K562 (cell line): Measurements from ENCODE around the gene AIMP2. TPM values are rescaled to one million over a fixed set of nuclear protein-coding genes. Genes with fewer than 3 reads are reported as not detected.

Source experiments
- ATAC-seq: fragments of 200-7000 bp; cut with Tn5 transposase; 3 replicates; pipeline ENCODE4 v1.9.1; 2020; ENCODE audit warnings: moderate library complexity
- BruUV-seq: library from RNA; stranded (reverse); fragments of 400-500 nt; replicated peaks from 2 replicates; lab custom pipeline; 2021; lab: Mats Ljungman, UMichigan
- CTCF ChIA-PET: fragments of 300-600 bp; formaldehyde crosslinking; extraction: SDS; loops from one replicate; lab custom pipeline; 2021; ENCODE audit warnings: low intra/inter-chr PET ratio; lab: Yijun Ruan, JAX
- POLR2A ChIA-PET: fragments of 300-600, 350-650 bp; sonication (Branson Sonifier 250); formaldehyde crosslinking; extraction: SDS; loops from one replicate; lab custom pipeline; 2021; ENCODE audit warnings: antibody characterized with exemption, inconsistent platforms; lab: Yijun Ruan, JAX
- DNase-seq, 4 experiments: peaks; one replicate each; pipeline versions ENCODE4 v3.0.0 to v3.0.0-alpha.2; 2011 to 2018; ENCODE audit warnings: low spot score in 3 of 4, mixed read lengths in 3 of 4; ENCODE audit errors: extremely low read depth in 1 of 4
- FAIRE-seq: peaks from 2 replicates; lab custom pipeline; 2011; peaks lifted over from hg19 to GRCh38; lab: Jason Lieb, UNC
- H2AFZ ChIP-seq: 2 replicates; pipeline ENCODE4 v1.6.0; 2011; ENCODE audit warnings: low read depth, low read length, control low read depth, inconsistent platforms
- H3K27ac ChIP-seq: fragments of 200-600 bp; 3 replicates; pipeline ENCODE4 v1.8.0; 2011; ENCODE audit warnings: low read depth, mild to moderate bottlenecking, control low read depth, inconsistent platforms, low read length, moderate library complexity, mixed read lengths; ENCODE audit errors: extremely low read depth
- H3K27me3 ChIP-seq, 2 experiments: fragments of 300-600 bp in 1 of 2; 2 replicates in 1 of 2; 3 replicates in 1 of 2; pipeline versions ENCODE4 v1.6.0 to v1.8.0; 2011; ENCODE audit warnings: inconsistent platforms in 2 of 2, low read length in 2 of 2, mild to moderate bottlenecking in 1 of 2, mixed read lengths in 1 of 2, moderate library complexity in 1 of 2; ENCODE audit not compliant: control insufficient read depth in 2 of 2, insufficient read depth in 2 of 2
- H3K36me3 ChIP-seq: fragments of 300-600 bp; 3 replicates; pipeline ENCODE4 v1.8.0; 2011; ENCODE audit warnings: mild to moderate bottlenecking, low read length, inconsistent platforms; ENCODE audit not compliant: control insufficient read depth, insufficient read depth
- H3K4me1 ChIP-seq, 2 experiments: fragments of 200-600 bp in 1 of 2; replicated peaks in 1 of 2; 2 replicates in 1 of 2; 3 replicates in 1 of 2; pipeline versions ENCODE4 v1.5.1 to v1.8.0; 2011; ENCODE audit warnings: inconsistent platforms in 2 of 2, low read length in 2 of 2, mild to moderate bottlenecking in 1 of 2, mixed read lengths in 1 of 2, moderate library complexity in 1 of 2; ENCODE audit not compliant: control insufficient read depth in 2 of 2, insufficient read depth in 2 of 2
- H3K4me2 ChIP-seq: 2 replicates; pipeline ENCODE4 v1.6.1; 2011; ENCODE audit warnings: low read length, control low read depth, inconsistent platforms, mixed read lengths; ENCODE audit not compliant: insufficient read depth
- H3K4me3 ChIP-seq: fragments of 200-600 bp; sonication (generic), shearing (Covaris generic); 2 replicates; pipeline ENCODE4 v1.5.1; 2016; ENCODE audit warnings: control low read depth, inconsistent platforms
- H3K79me2 ChIP-seq: fragments of 200-600 bp; 3 replicates; pipeline ENCODE4 v1.8.0; 2011; ENCODE audit warnings: low read length, inconsistent platforms; ENCODE audit not compliant: control insufficient read depth, insufficient read depth
- H3K9ac ChIP-seq, 2 experiments: 2 replicates each; pipeline versions ENCODE4 v1.6.0 to v1.6.1; 2011; ENCODE audit warnings: low read depth in 2 of 2, low read length in 2 of 2, control low read depth in 1 of 2, inconsistent platforms in 1 of 2, mild to moderate bottlenecking in 1 of 2, mixed read lengths in 1 of 2; ENCODE audit not compliant: insufficient read depth in 1 of 2
- H3K9me1 ChIP-seq: one replicate; pipeline ENCODE4 v1.6.0; 2011; ENCODE audit warnings: inconsistent platforms, mild to moderate bottlenecking, low read length, moderate library complexity; ENCODE audit not compliant: control insufficient read depth, insufficient read depth
- H3K9me3 ChIP-seq: replicated peaks from 2 replicates; pipeline ENCODE4 v1.5.1; 2011; ENCODE audit warnings: low read depth, low read length, inconsistent platforms; ENCODE audit not compliant: control insufficient read depth, insufficient read depth
- H4K20me1 ChIP-seq: replicated peaks from 2 replicates; pipeline ENCODE4 v1.6.1; 2011; ENCODE audit warnings: low read length, inconsistent platforms, mixed read lengths; ENCODE audit not compliant: control insufficient read depth, insufficient read depth
- CBX5 ChIP-seq: IDR thresholded peaks from 2 replicates; pipeline ENCODE4 v1.6.1; 2014; ENCODE audit warnings: low read depth, borderline replicate concordance
- CEBPG ChIP-seq, 3 experiments: fragments of 200-800 bp in 1 of 3; sonication (Bioruptor generic) in 1 of 3; sonication (generic) in 1 of 3; formaldehyde crosslinking in 1 of 3; IDR thresholded peaks in 2 of 3; conservative IDR thresholded peaks in 1 of 3; 2 replicates each; pipeline versions ENCODE4 v1.6.1 to v1.8.0; 2016 to 2022; ENCODE audit warnings: missing compliant biosample characterization in 2 of 3, missing genetic modification characterization in 2 of 3, mild to moderate bottlenecking in 1 of 3, missing genetic modification reagents in 1 of 3
- CTBP1 ChIP-seq: fragments of 450-650 bp; IDR thresholded peaks from 2 replicates; pipeline ENCODE4 v1.6.1; 2016; ENCODE audit warnings: borderline replicate concordance
- CXXC5 ChIP-seq: fragments of 250-450 bp; sonication (Bioruptor Pico); IDR thresholded peaks from 2 replicates; pipeline ENCODE4 v1.8.0; 2022; ENCODE audit warnings: inconsistent platforms, mild to moderate bottlenecking, moderate library complexity
- EGR1 ChIP-seq: fragments of 450-650 bp; conservative IDR thresholded peaks from 2 replicates; pipeline ENCODE4 v1.6.1; 2017; ENCODE audit warnings: mild to moderate bottlenecking
- HDAC8 ChIP-seq: fragments of 450-650 bp; IDR thresholded peaks from 2 replicates; pipeline ENCODE4 v1.6.1; 2016; ENCODE audit warnings: mild to moderate bottlenecking, missing genetic modification characterization, moderate library complexity, missing compliant biosample characterization
- KDM1A ChIP-seq, 2 experiments: fragments of 450-650 bp; IDR thresholded peaks; 2 replicates each; pipeline ENCODE4 v1.6.1; 2016; ENCODE audit warnings: mild to moderate bottlenecking in 2 of 2
- MEF2D ChIP-seq: conservative IDR thresholded peaks from 2 replicates; pipeline ENCODE4 v1.6.1; 2016; ENCODE audit warnings: low read depth, missing genetic modification characterization, missing compliant biosample characterization
- MXI1 ChIP-seq: IDR thresholded peaks from 2 replicates; pipeline ENCODE4 v1.6.1; 2011; ENCODE audit warnings: low read depth, mild to moderate bottlenecking, improper control_type of control experiment, low read length
- NFIX ChIP-seq: fragments of 250-450 bp; sonication (Bioruptor Pico); IDR thresholded peaks from 2 replicates; pipeline ENCODE4 v1.4.0; 2020; ENCODE audit warnings: low read depth, mild to moderate bottlenecking, moderate library complexity
- POLR3G ChIP-seq: IDR thresholded peaks from 2 replicates; pipeline ENCODE4 v1.6.1; 2011; ENCODE audit not compliant: insufficient read length, insufficient replicate concordance; ENCODE audit errors: extremely low read depth
- RBM25 ChIP-seq: fragments of 200-400 bp; formaldehyde crosslinking; IDR thresholded peaks from 2 replicates; pipeline ENCODE4 v1.6.1; 2018; ENCODE audit warnings: low read length, low read depth, moderate library complexity; ENCODE audit not compliant: severe bottlenecking
- TCF7 ChIP-seq: sonication (generic); IDR thresholded peaks from 2 replicates; pipeline ENCODE4 v1.6.1; 2016; ENCODE audit warnings: antibody characterized with exemption, borderline replicate concordance
- ZC3H4 ChIP-seq: sonication (generic); formaldehyde crosslinking; IDR thresholded peaks from 2 replicates; pipeline ENCODE4 v1.9.0; 2021; ENCODE audit warnings: missing genetic modification reagents, borderline replicate concordance
- ZNF121 ChIP-seq: sonication (generic); formaldehyde crosslinking; conservative IDR thresholded peaks from 2 replicates; pipeline ENCODE4 v1.8.0; 2022; ENCODE audit warnings: missing genetic modification reagents
- ZNF76 ChIP-seq: fragments of 250-450 bp; sonication (Bioruptor Pico); IDR thresholded peaks from 2 replicates; pipeline ENCODE4 v1.4.0; 2020; ENCODE audit warnings: mild to moderate bottlenecking, moderate library complexity, borderline replicate concordance
- ZNF77 ChIP-seq: fragments of 250-450 bp; sonication (Bioruptor Pico); IDR thresholded peaks from 2 replicates; pipeline ENCODE4 v1.5.0; 2020
- WGBS: fragments of 100-300 bp; shearing (Covaris generic); methylation state at CpG from one replicate; pipeline ENCODE4 v1.1.6; 2016; ENCODE audit warnings: low coverage, mixed read lengths; ENCODE audit not compliant: insufficient coverage; ENCODE audit errors: missing lambda C conversion rate; 5-methylcytosine and 5-hydroxymethylcytosine counted together
- in situ Hi-C: fragments of 300-500 bp; cut with MboI; formaldehyde crosslinking; loops from 4 replicates; pipeline ENCODE4 v1.15.0; 2018; ENCODE audit warnings: inconsistent platforms, mixed read lengths
- intact Hi-C: fragments of 100-400 bp; cut with micrococcal nuclease; formaldehyde crosslinking; loops from 2 replicates; pipeline ENCODE4 v1.14.2; 2022
- polyA plus RNA-seq, 8 experiments: library from polyadenylated mRNA; depleted of rRNA in 4 of 8; stranded (reverse) in 5 of 8; unstranded in 3 of 8; fragments of >200 nt; fragmentation: Nextera tagmentation in 2 of 8; fragmentation: Illumina TruSeq in 1 of 8; extraction: Ambion mirVana in 2 of 8; extraction: Trizol in 1 of 8; gene quantifications; 2 replicates each; pipeline versions ENCODE4 v1.2.1 to v1.2.3, GENCODE V29; 2011 to 2014; ENCODE audit warnings: inconsistent platforms in 1 of 8, missing spikeins in 1 of 8
- total RNA-seq, 7 experiments: library from RNA; depleted of rRNA in 6 of 7; stranded (reverse); fragments of >200 nt in 6 of 7; fragmentation: Illumina TruSeq in 2 of 7; extraction: Trizol in 2 of 7; gene quantifications; 2 replicates each; pipeline versions ENCODE4 v1.2.1 to v1.2.3, GENCODE V29; 2011 to 2021; ENCODE audit warnings: low replicate concordance in 1 of 7
- TF ChIP-seq, protein P1 (sequence below): sonication (generic); formaldehyde crosslinking; IDR thresholded peaks from 2 replicates; pipeline ENCODE4 v1.8.0; 2022; ENCODE audit warnings: missing genetic modification reagents, mild to moderate bottlenecking, moderate library complexity, borderline replicate concordance
- TF ChIP-seq, protein P2 (sequence below): fragments of 450-650 bp; formaldehyde crosslinking; IDR thresholded peaks from 2 replicates; pipeline ENCODE4 v1.4.0; 2022; ENCODE audit warnings: missing genetic modification characterization
- TF ChIP-seq, protein P3 (sequence below): IDR thresholded peaks from 2 replicates; pipeline ENCODE4 v1.6.1; 2014; ENCODE audit warnings: antibody characterized with exemption

AIMP2 gene
- total and polyA plus RNA-seq, 9 of the 15 experiments (the other 6 are each of a cell fraction or from before 2014, with no cell fraction given) = 47.5 to 84.9 (median 63.5) TPM

DNA sequence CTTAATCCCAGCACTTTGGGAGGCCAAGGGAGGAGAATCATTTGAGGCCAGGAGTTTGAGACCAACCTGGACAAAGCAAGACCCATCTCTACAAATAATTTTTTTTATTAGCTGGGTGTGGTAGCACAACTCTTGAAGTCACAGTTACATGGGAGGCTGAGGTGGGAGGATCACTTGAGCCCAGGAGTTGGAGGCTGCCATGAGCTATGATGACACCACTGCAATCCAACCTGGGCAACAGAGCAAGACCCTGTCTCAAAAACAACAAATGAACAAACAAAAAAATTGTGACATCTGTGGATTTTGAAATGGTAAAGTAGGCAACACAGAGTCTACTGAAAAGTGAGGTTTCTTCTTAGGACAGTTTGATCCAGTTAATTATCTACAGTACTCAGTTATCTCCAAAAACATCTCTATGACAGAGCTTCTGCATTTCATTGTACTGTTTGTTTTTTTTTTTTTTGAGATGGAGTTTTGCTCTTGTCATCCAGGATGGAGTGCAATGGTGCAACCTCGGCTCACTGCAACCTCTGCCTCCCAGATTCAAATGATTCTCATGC, 18.8 kb downstream of the AIMP2 start:
- Histone ChIP-seq H3K9ac (no peak overlapping the region), H3K36me3 (peaks cover 90% of the 10 kb centered on the region), H3K27me3 (no peaks in the 10 kb centered on the region), H4K20me1 (peaks cover 13% of the 10 kb centered on the region), H3K9me3 (no peaks in the 10 kb centered on the region), H3K4me2 (no peak overlapping the region), H3K4me3 (no peak overlapping the region), H3K4me1 (peaks cover 29 to 37% of the 10 kb centered on the region in 2 experiments; a peak in 4 of 5 replicates), H3K27ac (no peak overlapping the region), H2AFZ (no peak overlapping the region), H3K9me1 (peaks cover 5% of the 10 kb centered on the region), H3K79me2 (peaks cover 28% of the 10 kb centered on the region; the same call in 2 of the 3 replicates)
- POLR2A ChIA-PET = interaction anchor here (0.6 to 1.4 kb wide), 4 partner anchors 9 to 29 kb away, joined by 3 to 5 read pairs (median 3); no protein-coding TSS in a partner anchor
- in situ Hi-C loops = no loop called here
- no TSS peak for BruUV-seq
- CTCF ChIA-PET = no interaction called here
- intact Hi-C loops = no loop called here
- WGBS = 71% methylated on average over 1 of the region's 1 CpG
- no peak for ATAC-seq
- no peak for FAIRE-seq
- no peak for DNase-seq
- TF ChIP-seq, protein P1, sequence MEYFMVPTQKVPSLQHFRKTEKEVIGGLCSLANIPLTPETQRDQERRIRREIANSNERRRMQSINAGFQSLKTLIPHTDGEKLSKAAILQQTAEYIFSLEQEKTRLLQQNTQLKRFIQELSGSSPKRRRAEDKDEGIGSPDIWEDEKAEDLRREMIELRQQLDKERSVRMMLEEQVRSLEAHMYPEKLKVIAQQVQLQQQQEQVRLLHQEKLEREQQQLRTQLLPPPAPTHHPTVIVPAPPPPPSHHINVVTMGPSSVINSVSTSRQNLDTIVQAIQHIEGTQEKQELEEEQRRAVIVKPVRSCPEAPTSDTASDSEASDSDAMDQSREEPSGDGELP (CRISPR knock-in tag) = no peak
- TF ChIP-seq HDAC8 (tag) (no peak), ZNF121 (CRISPR knock-in tag) (peak; percentile 93), ZNF77 (CRISPR knock-in tag) (no peak), NFIX (CRISPR knock-in tag) (no peak), RBM25 (peak; percentile 60), TCF7 (no peak), CTBP1 (no peak), EGR1 (no peak), CXXC5 (peak; percentile 13; the same call in 1 of the 2 replicates), ZC3H4 (CRISPR knock-in tag) (no peak), POLR3G (no peak), MXI1 (no peak), CEBPG (CRISPR knock-in tag; IDR thresholded peaks at IDR 0.05) (peak; percentile 45; the same call in 1 of the 2 replicates), CEBPG (tag; conservative IDR thresholded peaks at IDR 0.05 in 1 of 2, IDR thresholded peaks at IDR 0.05 in 1 of 2) (no peak), MEF2D (tag) (no peak), KDM1A (IDR thresholded peaks at IDR 0.05) (no peak), CBX5 (no peak), ZNF76 (CRISPR knock-in tag) (no peak)
- TF ChIP-seq, protein P2, sequence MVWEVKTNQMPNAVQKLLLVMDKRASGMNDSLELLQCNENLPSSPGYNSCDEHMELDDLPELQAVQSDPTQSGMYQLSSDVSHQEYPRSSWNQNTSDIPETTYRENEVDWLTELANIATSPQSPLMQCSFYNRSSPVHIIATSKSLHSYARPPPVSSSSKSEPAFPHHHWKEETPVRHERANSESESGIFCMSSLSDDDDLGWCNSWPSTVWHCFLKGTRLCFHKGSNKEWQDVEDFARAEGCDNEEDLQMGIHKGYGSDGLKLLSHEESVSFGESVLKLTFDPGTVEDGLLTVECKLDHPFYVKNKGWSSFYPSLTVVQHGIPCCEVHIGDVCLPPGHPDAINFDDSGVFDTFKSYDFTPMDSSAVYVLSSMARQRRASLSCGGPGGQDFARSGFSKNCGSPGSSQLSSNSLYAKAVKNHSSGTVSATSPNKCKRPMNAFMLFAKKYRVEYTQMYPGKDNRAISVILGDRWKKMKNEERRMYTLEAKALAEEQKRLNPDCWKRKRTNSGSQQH = no peak
- TF ChIP-seq, protein P3, sequence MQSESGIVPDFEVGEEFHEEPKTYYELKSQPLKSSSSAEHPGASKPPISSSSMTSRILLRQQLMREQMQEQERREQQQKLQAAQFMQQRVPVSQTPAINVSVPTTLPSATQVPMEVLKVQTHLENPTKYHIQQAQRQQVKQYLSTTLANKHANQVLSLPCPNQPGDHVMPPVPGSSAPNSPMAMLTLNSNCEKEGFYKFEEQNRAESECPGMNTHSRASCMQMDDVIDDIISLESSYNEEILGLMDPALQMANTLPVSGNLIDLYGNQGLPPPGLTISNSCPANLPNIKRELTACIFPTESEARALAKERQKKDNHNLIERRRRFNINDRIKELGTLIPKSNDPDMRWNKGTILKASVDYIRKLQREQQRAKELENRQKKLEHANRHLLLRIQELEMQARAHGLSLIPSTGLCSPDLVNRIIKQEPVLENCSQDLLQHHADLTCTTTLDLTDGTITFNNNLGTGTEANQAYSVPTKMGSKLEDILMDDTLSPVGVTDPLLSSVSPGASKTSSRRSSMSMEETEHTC = no peak
